HEK293T (cell line): ENCODE measurements around the gene NEK6.

Experiments used
- SP1 ChIP-seq: fragments of 450-650 bp; IDR thresholded peaks from 2 replicates; pipeline ENCODE4 v1.6.1; 2017
- TARDBP ChIP-seq: fragments of 450-650 bp; IDR thresholded peaks from 2 replicates; pipeline ENCODE4 v1.6.1; 2016

GRCh38 chr9:124332361-124333202 lies 74.8 kb downstream of the NEK6 start:
- TF ChIP-seq SP1 (no peak), TARDBP (no peak)
